Measurements from ENCODE around the gene STK4. TPM values are rescaled to one million over a fixed set of nuclear protein-coding genes. Genes with fewer than 3 reads are reported as not detected.

The STK4 gene
- total and polyA plus RNA-seq, 2 donors from 2014 or later, result 4.3 to 41.0 TPM

DNA sequence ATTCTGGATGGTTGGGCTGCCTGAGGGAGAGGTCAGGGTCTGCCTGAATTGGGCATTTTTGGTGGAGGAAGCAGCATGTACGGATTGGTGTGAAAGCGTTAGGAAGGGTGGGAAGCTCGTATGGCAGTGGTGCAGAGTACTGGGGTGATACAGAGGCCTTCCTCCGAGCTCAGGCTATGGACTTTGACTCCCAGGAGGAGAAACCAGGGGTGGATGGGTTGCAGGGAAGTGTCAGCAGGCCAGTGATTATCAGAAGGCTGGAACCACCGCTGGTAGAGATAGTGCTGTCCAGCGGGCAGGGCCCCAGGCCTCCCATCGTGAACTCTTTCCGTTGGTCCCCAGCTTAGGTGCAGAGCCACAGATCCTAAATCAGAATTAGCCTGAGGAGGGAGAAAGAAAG, 143.3 kb downstream of the STK4 start:
- no peak overlapping the region for H3K27ac ChIP-seq (ENCODE audit: low read depth in 2 of 2, low read length in 2 of 2)
- no peaks in the 10 kb centered on the region for H3K9me3 ChIP-seq (ENCODE audit: control insufficient read depth in 2 of 3, insufficient read depth in 1 of 3, low read length in 3 of 3)
- FAIRE-seq, result no peak
- intact Hi-C loops (cut with DNase I), result no loop called here
- no peaks in the 10 kb centered on the region for H3K4me1 ChIP-seq (ENCODE audit: control insufficient read depth in 2 of 3, insufficient read depth in 2 of 3, low read depth in 1 of 3, low read length in 3 of 3)
- H3K36me3 ChIP-seq (ENCODE audit: control insufficient read depth in 2 of 3, insufficient read depth in 3 of 3, low read length in 3 of 3), result no peaks in the 10 kb centered on the region
- TF ChIP-seq, protein P1, sequence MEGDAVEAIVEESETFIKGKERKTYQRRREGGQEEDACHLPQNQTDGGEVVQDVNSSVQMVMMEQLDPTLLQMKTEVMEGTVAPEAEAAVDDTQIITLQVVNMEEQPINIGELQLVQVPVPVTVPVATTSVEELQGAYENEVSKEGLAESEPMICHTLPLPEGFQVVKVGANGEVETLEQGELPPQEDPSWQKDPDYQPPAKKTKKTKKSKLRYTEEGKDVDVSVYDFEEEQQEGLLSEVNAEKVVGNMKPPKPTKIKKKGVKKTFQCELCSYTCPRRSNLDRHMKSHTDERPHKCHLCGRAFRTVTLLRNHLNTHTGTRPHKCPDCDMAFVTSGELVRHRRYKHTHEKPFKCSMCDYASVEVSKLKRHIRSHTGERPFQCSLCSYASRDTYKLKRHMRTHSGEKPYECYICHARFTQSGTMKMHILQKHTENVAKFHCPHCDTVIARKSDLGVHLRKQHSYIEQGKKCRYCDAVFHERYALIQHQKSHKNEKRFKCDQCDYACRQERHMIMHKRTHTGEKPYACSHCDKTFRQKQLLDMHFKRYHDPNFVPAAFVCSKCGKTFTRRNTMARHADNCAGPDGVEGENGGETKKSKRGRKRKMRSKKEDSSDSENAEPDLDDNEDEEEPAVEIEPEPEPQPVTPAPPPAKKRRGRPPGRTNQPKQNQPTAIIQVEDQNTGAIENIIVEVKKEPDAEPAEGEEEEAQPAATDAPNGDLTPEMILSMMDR (IDR thresholded peaks at IDR 0.05; ENCODE audit: borderline replicate concordance, extremely low read depth, insufficient read depth), result no peak
- H3K9ac ChIP-seq (ENCODE audit: low read length in 3 of 3), result no peak overlapping the region
- H3K27me3 ChIP-seq (ENCODE audit: control insufficient read depth, insufficient read depth, low read length), result no peaks in the 10 kb centered on the region
- DNase-seq, result no peak
- H3K4me3 ChIP-seq (ENCODE audit: low read length in 3 of 3), result no peak overlapping the region

DNA sequence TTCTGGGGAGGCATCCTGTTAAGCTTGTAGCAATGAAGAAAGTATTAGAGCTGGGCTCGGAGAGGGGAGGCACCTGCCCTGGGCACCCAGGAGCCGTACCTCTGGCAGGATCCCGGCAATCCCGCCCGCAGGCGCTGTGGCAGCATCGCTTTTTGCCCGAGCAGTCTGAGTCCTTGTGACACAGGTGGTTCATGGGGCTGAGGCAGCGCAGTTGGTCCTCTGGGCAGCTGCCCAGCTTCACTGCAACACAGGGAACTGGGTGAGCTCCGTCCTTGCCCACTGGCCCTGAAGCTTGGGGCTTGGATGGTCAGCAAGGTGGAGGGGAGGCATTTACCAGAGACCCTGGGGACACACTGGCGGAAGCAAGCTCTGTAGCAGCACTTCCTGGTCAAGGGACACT, 144.0 kb downstream of the STK4 start:
- no peaks in the 10 kb centered on the region for H3K4me1 ChIP-seq (ENCODE audit: control insufficient read depth in 2 of 3, insufficient read depth in 2 of 3, low read depth in 1 of 3, low read length in 3 of 3)
- no peak overlapping the region for H3K9ac ChIP-seq (ENCODE audit: low read length in 3 of 3)
- H3K4me3 ChIP-seq (ENCODE audit: low read length in 3 of 3), result no peak overlapping the region
- no peak for DNase-seq
- H3K36me3 ChIP-seq (ENCODE audit: control insufficient read depth in 2 of 3, insufficient read depth in 3 of 3, low read length in 3 of 3), result no peaks in the 10 kb centered on the region
- intact Hi-C loops (cut with DNase I), result no loop called here
- TF ChIP-seq, protein P1 (IDR thresholded peaks at IDR 0.05; ENCODE audit: borderline replicate concordance, extremely low read depth, insufficient read depth), result no peak
- no peaks in the 10 kb centered on the region for H3K9me3 ChIP-seq (ENCODE audit: control insufficient read depth in 2 of 3, insufficient read depth in 1 of 3, low read length in 3 of 3)
- H3K27ac ChIP-seq (ENCODE audit: low read depth in 2 of 2, low read length in 2 of 2), result no peak overlapping the region
- no peak for FAIRE-seq
- no peaks in the 10 kb centered on the region for H3K27me3 ChIP-seq (ENCODE audit: control insufficient read depth, insufficient read depth, low read length)

DNA sequence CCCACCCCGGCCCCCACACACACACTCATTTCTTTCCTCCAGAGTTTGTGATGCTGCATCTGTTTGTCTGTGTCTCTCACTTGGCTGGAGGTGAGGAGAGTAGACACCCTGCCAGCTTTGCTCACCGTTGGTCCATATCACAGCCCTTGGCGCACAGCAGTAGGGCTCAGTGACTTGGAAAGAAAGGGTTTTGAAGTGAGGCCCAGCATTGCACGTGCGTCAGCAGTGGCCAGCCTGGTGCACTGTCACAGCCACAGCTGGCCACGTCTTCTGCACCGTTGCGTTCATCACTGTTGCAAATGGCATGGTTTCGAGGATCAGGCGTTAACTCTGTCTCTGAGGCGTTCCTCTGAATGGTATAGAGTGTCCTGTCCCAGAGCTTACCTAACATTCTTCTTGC, 145.0 kb downstream of the STK4 start:
- Histone ChIP-seq H3K9me3 (ENCODE audit: control insufficient read depth in 2 of 3, insufficient read depth in 1 of 3, low read length in 3 of 3) (no peaks in the 10 kb centered on the region), H3K36me3 (ENCODE audit: control insufficient read depth in 2 of 3, insufficient read depth in 3 of 3, low read length in 3 of 3) (no peaks in the 10 kb centered on the region), H3K4me3 (ENCODE audit: low read length in 3 of 3) (no peak overlapping the region), H3K27ac (ENCODE audit: low read depth in 2 of 2, low read length in 2 of 2) (no peak overlapping the region), H3K4me1 (ENCODE audit: control insufficient read depth in 2 of 3, insufficient read depth in 2 of 3, low read depth in 1 of 3, low read length in 3 of 3) (no peaks in the 10 kb centered on the region), H3K9ac (ENCODE audit: low read length in 3 of 3) (no peak overlapping the region), H3K27me3 (ENCODE audit: control insufficient read depth, insufficient read depth, low read length) (no peaks in the 10 kb centered on the region)
- intact Hi-C loops (cut with DNase I), result no loop called here
- FAIRE-seq, result no peak
- no peak for DNase-seq
- TF ChIP-seq, protein P1 (IDR thresholded peaks at IDR 0.05; ENCODE audit: borderline replicate concordance, extremely low read depth, insufficient read depth), result no peak

DNA sequence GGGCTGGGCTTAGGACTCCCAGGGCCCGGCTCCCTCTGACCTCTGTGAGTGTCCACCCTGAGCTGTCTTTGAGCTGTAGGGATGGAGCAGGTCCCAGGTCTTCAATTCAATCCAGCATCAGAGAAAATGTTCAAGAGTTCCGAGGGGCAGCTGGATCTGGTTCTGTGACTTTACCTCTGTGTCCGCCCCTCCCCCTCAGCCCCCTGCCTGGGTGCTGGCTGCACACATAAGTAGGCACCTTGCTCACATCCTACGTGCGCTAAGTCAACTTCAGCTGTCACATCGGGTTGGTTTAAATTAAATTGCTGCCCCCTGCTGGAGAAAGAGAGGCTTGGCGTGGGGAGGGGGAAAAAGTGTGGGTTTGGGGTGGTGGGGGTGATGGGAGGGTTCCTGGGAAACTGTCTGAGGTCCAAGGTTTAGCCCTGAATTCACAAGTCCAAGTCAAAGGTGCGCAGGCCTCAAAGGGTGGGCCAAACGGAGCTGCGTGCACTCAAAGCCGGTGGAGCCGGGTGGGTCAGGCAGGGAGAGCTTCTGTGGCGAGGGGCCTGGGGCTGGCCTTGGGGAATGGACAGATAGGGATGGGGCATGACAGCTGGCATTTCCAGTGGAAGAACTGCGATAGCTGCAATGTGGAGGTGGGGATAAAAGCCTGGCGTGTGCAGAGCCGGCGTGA, 145.6 kb downstream of the STK4 start:
- no peak overlapping the region for H3K4me3 ChIP-seq (ENCODE audit: low read length in 3 of 3)
- H3K27me3 ChIP-seq (ENCODE audit: control insufficient read depth, insufficient read depth, low read length), result no peaks in the 10 kb centered on the region
- no peaks in the 10 kb centered on the region for H3K36me3 ChIP-seq (ENCODE audit: control insufficient read depth in 2 of 3, insufficient read depth in 3 of 3, low read length in 3 of 3)
- no peak overlapping the region for H3K27ac ChIP-seq (ENCODE audit: low read depth in 2 of 2, low read length in 2 of 2)
- H3K9me3 ChIP-seq (ENCODE audit: control insufficient read depth in 2 of 3, insufficient read depth in 1 of 3, low read length in 3 of 3), result no peaks in the 10 kb centered on the region
- no peaks in the 10 kb centered on the region for H3K4me1 ChIP-seq (ENCODE audit: control insufficient read depth in 2 of 3, insufficient read depth in 2 of 3, low read depth in 1 of 3, low read length in 3 of 3)
- DNase-seq (no peak), FAIRE-seq (no peak)
- intact Hi-C loops (cut with DNase I), result no loop called here
- no peak overlapping the region for H3K9ac ChIP-seq (ENCODE audit: low read length in 3 of 3)
- TF ChIP-seq, protein P1 (IDR thresholded peaks at IDR 0.05; ENCODE audit: borderline replicate concordance, extremely low read depth, insufficient read depth), result peak; percentile 26

Measured in kidney (tissue), 14 donors.